Neural progenitor cell (in vitro differentiated cells): ENCODE measurements around the gene TEX26. TPM values are rescaled to one million over a fixed set of nuclear protein-coding genes. Genes with fewer than 3 reads are reported as not detected.

Source experiments
- DNase-seq: peaks from one replicate; pipeline ENCODE4 v3.0.0-alpha.2; 2016; ENCODE audit warnings: low spot score
- H2AFZ ChIP-seq: fragments of 200-600 bp; sonication (generic); replicated peaks from 2 replicates; pipeline ENCODE4 v1.6.1; 2016; ENCODE audit warnings: antibody characterized with exemption
- H3F3A ChIP-seq: fragments of 200-600 bp; sonication (generic); 2 replicates; pipeline ENCODE4 v1.6.1; 2016; ENCODE audit warnings: antibody characterized with exemption, low read depth
- H3K27ac ChIP-seq: fragments of 200-600 bp; sonication (generic); 2 replicates; pipeline ENCODE4 v1.5.1; 2016; ENCODE audit warnings: mild to moderate bottlenecking
- H3K27me3 ChIP-seq: fragments of 200-600 bp; sonication (generic); 2 replicates; pipeline ENCODE4 v1.6.1; 2016; ENCODE audit warnings: mild to moderate bottlenecking, moderate library complexity
- H3K36me3 ChIP-seq: fragments of 200-600 bp; sonication (generic); 2 replicates; pipeline ENCODE4 v1.5.1; 2016
- H3K4me1 ChIP-seq: fragments of 200-600 bp; sonication (generic); 2 replicates; pipeline ENCODE4 v1.6.1; 2016; ENCODE audit warnings: mixed run types
- H3K4me2 ChIP-seq: fragments of 200-600 bp; sonication (generic); 2 replicates; pipeline ENCODE4 v1.6.1; 2016
- H3K4me3 ChIP-seq: fragments of 200-600 bp; sonication (generic); 2 replicates; pipeline ENCODE4 v1.5.1; 2016
- H3K79me2 ChIP-seq: fragments of 200-600 bp; sonication (generic); 2 replicates; pipeline ENCODE4 v1.6.1; 2016; ENCODE audit warnings: low read depth
- H3K9ac ChIP-seq: fragments of 200-600 bp; sonication (generic); 2 replicates; pipeline ENCODE4 v1.6.1; 2016
- H3K9me3 ChIP-seq: fragments of 200-600 bp; sonication (generic); 2 replicates; pipeline ENCODE4 v1.5.1; 2016; ENCODE audit warnings: low read depth
- H4K20me1 ChIP-seq: fragments of 200-600 bp; sonication (generic); 2 replicates; pipeline ENCODE4 v1.6.1; 2016; ENCODE audit warnings: low read depth
- H3K27ac Mint-ChIP-seq: 3 replicates; pipeline ENCODE4 v1.8.0; 2021; ENCODE audit warnings: mixed read lengths
- H3K27me3 Mint-ChIP-seq: 2 replicates; pipeline ENCODE4 v1.8.0; 2022; ENCODE audit warnings: low read depth, mild to moderate bottlenecking, inconsistent platforms, moderate library complexity, mixed read lengths; ENCODE audit not compliant: insufficient read depth
- H3K36me3 Mint-ChIP-seq: 3 replicates; pipeline ENCODE4 v1.8.0; 2021; ENCODE audit warnings: mixed read lengths
- H3K4me1 Mint-ChIP-seq: 3 replicates; pipeline ENCODE4 v1.8.0; 2021; ENCODE audit warnings: mixed read lengths
- H3K4me3 Mint-ChIP-seq: 3 replicates; pipeline ENCODE4 v1.8.0; 2021; ENCODE audit warnings: mild to moderate bottlenecking, moderate library complexity, mixed read lengths
- H3K9me3 Mint-ChIP-seq: 3 replicates; pipeline ENCODE4 v1.8.0; 2020; ENCODE audit warnings: mixed read lengths
- EZH2 ChIP-seq: fragments of 200-600 bp; sonication (generic); IDR thresholded peaks from 2 replicates; pipeline ENCODE4 v1.6.1; 2017; ENCODE audit warnings: antibody characterized with exemption, mild to moderate bottlenecking, moderate library complexity
- EZH2phosphoT487 ChIP-seq: fragments of 200-600 bp; sonication (generic); IDR thresholded peaks from 2 replicates; pipeline ENCODE4 v1.6.1; 2017; ENCODE audit warnings: antibody characterized with exemption
- total RNA-seq: library from RNA; depleted of rRNA; stranded (reverse); fragments of >200 nt; gene quantifications from 2 replicates; pipeline ENCODE4 v1.2.3, GENCODE V29; 2015; ENCODE audit warnings: low replicate concordance
- TF ChIP-seq, protein P1 (sequence below): fragments of 200-600 bp; sonication (generic); IDR thresholded peaks from 2 replicates; pipeline ENCODE4 v1.5.1; 2017; ENCODE audit warnings: antibody characterized with exemption, mild to moderate bottlenecking

The TEX26 gene
- total RNA-seq, 1 donor from 2014 or later = not detected

DNA sequence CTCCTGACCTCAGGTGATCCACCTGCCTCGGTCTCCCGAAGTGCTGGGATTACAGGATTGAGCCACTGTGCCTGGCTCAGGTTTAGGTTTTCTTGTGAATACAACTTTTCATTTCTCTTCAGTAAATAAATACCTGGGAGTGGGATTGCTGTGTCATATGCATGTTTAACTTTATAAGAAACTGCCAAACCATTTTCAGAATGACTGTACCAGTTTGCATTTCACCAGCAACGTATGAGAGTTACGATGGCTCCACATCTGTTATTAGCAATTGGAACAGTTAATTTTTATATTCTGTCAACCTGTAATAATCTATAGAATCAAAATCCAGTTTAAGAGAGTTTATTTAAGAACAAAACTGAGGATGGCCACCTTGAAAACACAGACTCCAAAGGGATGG lies 52.2 kb downstream of the TEX26 start:
- Histone ChIP-seq H3K4me2 (no peak overlapping the region), H4K20me1 (no peaks in the 10 kb centered on the region), H2AFZ (no peak overlapping the region), H3K4me1 (peaks cover 24% of the 10 kb centered on the region), H3K79me2 (no peaks in the 10 kb centered on the region), H3K27ac (no peak overlapping the region), H3K36me3 (no peaks in the 10 kb centered on the region), H3K9ac (no peak overlapping the region), H3K27me3 (no peaks in the 10 kb centered on the region), H3K4me3 (no peak overlapping the region), H3F3A (peaks cover 7% of the 10 kb centered on the region), H3K9me3 (no peaks in the 10 kb centered on the region)
- Mint-ChIP-seq H3K36me3 (no peaks in the 10 kb centered on the region), H3K27me3 (peaks cover 3% of the 10 kb centered on the region), H3K4me1 (peaks cover 35% of the 10 kb centered on the region), H3K4me3 (no peak overlapping the region), H3K9me3 (peaks cover 8% of the 10 kb centered on the region), H3K27ac (no peak overlapping the region)
- no peak for TF ChIP-seq EZH2phosphoT487
- no peak for TF ChIP-seq EZH2
- TF ChIP-seq, protein P1, sequence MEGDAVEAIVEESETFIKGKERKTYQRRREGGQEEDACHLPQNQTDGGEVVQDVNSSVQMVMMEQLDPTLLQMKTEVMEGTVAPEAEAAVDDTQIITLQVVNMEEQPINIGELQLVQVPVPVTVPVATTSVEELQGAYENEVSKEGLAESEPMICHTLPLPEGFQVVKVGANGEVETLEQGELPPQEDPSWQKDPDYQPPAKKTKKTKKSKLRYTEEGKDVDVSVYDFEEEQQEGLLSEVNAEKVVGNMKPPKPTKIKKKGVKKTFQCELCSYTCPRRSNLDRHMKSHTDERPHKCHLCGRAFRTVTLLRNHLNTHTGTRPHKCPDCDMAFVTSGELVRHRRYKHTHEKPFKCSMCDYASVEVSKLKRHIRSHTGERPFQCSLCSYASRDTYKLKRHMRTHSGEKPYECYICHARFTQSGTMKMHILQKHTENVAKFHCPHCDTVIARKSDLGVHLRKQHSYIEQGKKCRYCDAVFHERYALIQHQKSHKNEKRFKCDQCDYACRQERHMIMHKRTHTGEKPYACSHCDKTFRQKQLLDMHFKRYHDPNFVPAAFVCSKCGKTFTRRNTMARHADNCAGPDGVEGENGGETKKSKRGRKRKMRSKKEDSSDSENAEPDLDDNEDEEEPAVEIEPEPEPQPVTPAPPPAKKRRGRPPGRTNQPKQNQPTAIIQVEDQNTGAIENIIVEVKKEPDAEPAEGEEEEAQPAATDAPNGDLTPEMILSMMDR = no peak
- DNase-seq = no peak

DNA sequence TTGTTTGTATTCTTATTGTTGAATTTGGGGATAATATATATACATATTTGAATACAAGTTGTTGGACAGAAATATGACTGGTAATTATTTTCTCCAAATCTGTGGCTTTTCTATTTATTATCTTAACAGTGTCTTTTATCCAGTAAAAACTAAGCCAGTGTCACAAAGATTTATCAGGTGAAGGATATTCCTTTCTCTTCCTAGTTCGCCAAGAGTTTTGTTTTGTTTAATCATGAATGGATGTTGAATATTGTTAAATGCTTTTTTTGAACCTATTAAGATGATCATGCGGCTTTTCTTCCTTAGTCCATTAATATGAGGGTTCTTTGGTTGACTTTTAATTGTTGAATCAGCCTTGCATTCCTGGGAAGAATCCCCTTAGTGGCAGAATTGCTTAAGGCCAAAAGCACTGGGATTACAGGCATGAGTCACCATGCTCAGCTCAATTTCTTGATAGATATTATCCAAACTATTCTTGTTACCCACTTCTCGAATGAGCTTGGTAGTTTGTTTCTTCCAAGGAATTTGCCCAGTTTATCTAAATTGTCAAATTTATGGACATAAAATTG lies 53.3 kb downstream of the TEX26 start:
- Histone ChIP-seq H3K9ac (no peak overlapping the region), H3K27ac (no peak overlapping the region), H3F3A (peaks cover 7% of the 10 kb centered on the region), H4K20me1 (no peaks in the 10 kb centered on the region), H3K27me3 (no peaks in the 10 kb centered on the region), H3K4me2 (no peak overlapping the region), H2AFZ (no peak overlapping the region), H3K79me2 (no peaks in the 10 kb centered on the region), H3K4me3 (no peak overlapping the region), H3K9me3 (no peaks in the 10 kb centered on the region), H3K36me3 (no peaks in the 10 kb centered on the region), H3K4me1 (peaks cover 24% of the 10 kb centered on the region)
- Mint-ChIP-seq H3K4me3 (no peak overlapping the region), H3K9me3 (peaks cover 10% of the 10 kb centered on the region), H3K27me3 (peaks cover 3% of the 10 kb centered on the region), H3K36me3 (no peaks in the 10 kb centered on the region), H3K27ac (no peak overlapping the region), H3K4me1 (peaks cover 35% of the 10 kb centered on the region)
- no peak for TF ChIP-seq EZH2phosphoT487
- TF ChIP-seq, protein P1 = no peak
- no peak for TF ChIP-seq EZH2
- no peak for DNase-seq

DNA sequence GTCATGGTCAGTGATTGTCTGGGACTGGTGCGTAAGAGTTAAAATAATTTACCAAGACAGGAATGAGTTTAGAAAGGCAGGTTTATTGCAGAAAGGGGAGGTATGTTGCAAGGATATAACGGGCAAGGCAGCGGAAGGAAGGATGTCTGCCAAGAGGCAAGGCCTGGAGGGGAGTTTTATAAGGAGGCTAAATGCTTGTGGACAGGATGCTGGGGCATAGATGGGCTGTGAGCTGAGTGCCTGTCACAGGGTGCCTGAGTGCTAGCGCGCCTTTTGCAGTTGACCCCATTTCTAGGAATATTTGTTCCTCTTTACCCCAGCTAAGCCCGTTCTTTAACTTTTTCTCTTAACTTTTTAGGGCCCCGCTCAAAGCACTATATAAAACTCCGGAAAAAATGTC lies 58.7 kb downstream of the TEX26 start:
- H3K9ac ChIP-seq = no peak overlapping the region
- H4K20me1 ChIP-seq = no peaks in the 10 kb centered on the region
- no peak overlapping the region for H3K27ac Mint-ChIP-seq
- H3K36me3 Mint-ChIP-seq = no peaks in the 10 kb centered on the region
- H3K9me3 Mint-ChIP-seq = peaks cover 8% of the 10 kb centered on the region
- H3K4me3 Mint-ChIP-seq = no peak overlapping the region
- no peak overlapping the region for H2AFZ ChIP-seq
- H3K79me2 ChIP-seq = no peaks in the 10 kb centered on the region
- no peak overlapping the region for H3K27ac ChIP-seq
- no peaks in the 10 kb centered on the region for H3K36me3 ChIP-seq
- no peaks in the 10 kb centered on the region for H3K27me3 Mint-ChIP-seq
- H3K27me3 ChIP-seq = no peaks in the 10 kb centered on the region
- no peaks in the 10 kb centered on the region for H3F3A ChIP-seq
- peaks cover 6% of the 10 kb centered on the region for H3K4me1 Mint-ChIP-seq
- TF ChIP-seq EZH2phosphoT487 = no peak
- TF ChIP-seq EZH2 = no peak
- TF ChIP-seq, protein P1 = no peak
- no peak for DNase-seq
- H3K4me2 ChIP-seq = no peak overlapping the region
- no peaks in the 10 kb centered on the region for H3K9me3 ChIP-seq
- no peak overlapping the region for H3K4me3 ChIP-seq
- peaks cover 5% of the 10 kb centered on the region for H3K4me1 ChIP-seq
